Diencephalon (tissue), 1 donor: ENCODE results near the gene CD53. TPM values are rescaled to one million over a fixed set of nuclear protein-coding genes. Genes with fewer than 3 reads are reported as not detected.

Experiments used
- total RNA-seq: library from RNA; depleted of rRNA; stranded (reverse); fragments of >200 nt; gene quantifications from one replicate; pipeline ENCODE4 v1.2.3, GENCODE V29; 2014

Gene CD53, protein sequence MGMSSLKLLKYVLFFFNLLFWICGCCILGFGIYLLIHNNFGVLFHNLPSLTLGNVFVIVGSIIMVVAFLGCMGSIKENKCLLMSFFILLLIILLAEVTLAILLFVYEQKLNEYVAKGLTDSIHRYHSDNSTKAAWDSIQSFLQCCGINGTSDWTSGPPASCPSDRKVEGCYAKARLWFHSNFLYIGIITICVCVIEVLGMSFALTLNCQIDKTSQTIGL
- 17.1 TPM for total RNA-seq

GRCh38 chr1:110872745-110873720 is at the start of gene CD53:
TSS of gene CD53 (plus strand) at chr1:110873148. CDS start at chr1:110891409, 18,261 bp downstream.

Other genes starting within 250 kb of the CD53 start
- 28.8 TPM for gene KCNA3, start 198.2 kb upstream of the CD53 start, total RNA-seq
- gene LRIF1, start 90.8 kb downstream of the CD53 start, total RNA-seq: 18.9 TPM